ENCODE measurements around the gene KYNU.

- TF ChIP-seq CTCF (IDR thresholded peaks at IDR 0.05) (no peak), POLR2A (IDR thresholded peaks at IDR 0.05) (no peak)
These were observed 69.5 kb downstream of the KYNU start for GRCh38 chr2:142946941-142947340.
